ENCODE results near the gene TBC1D2B. TPM values are rescaled to one million over a fixed set of nuclear protein-coding genes. Genes with fewer than 3 reads are reported as not detected.

Gene TBC1D2B
- total RNA-seq, 6 donors from 2014 or later, result 31.5 to 103 (median 64.2) TPM

- no peaks in the 10 kb centered on the region for H3K9me3 ChIP-seq
- peaks cover 7 to 25% (median 11%) of the 10 kb centered on the region in 4 donors for H3K4me1 ChIP-seq
- DNase-seq, result no peak
- no peak overlapping the region for H3K27ac ChIP-seq
- no peak for ATAC-seq (ENCODE audit: low FRiP score in 2 of 2)
- H3K4me3 ChIP-seq, result no peak overlapping the region
- H3K36me3 ChIP-seq, result no peaks in the 10 kb centered on the region
- 92 to 95% methylated on average over 3 of the region's 3 CpGs for WGBS, 2 donors
- H3K27me3 ChIP-seq, result no peaks in the 10 kb centered on the region
- no peak for TF ChIP-seq CTCF (IDR thresholded peaks at IDR 0.05)
- TF ChIP-seq POLR2A (IDR thresholded peaks at IDR 0.05), result no peak
- TF ChIP-seq POLR2AphosphoS5 (IDR thresholded peaks at IDR 0.05), result no peak
- TF ChIP-seq EP300 (IDR thresholded peaks at IDR 0.05), result no peak
Measured at GRCh38 chr15:78090422-78091063, 13.0 kb upstream of the TBC1D2B start.

- Histone ChIP-seq H3K4me1 (peaks cover 20 to 38% (median 25%) of the 10 kb centered on the region in 4 donors), H3K9me3 (no peaks in the 10 kb centered on the region), H3K4me3 (no peak overlapping the region), H3K36me3 (no peaks in the 10 kb centered on the region), H3K27me3 (no peaks in the 10 kb centered on the region), H3K27ac (no peak overlapping the region)
- no peak for DNase-seq
- no peak for ATAC-seq (ENCODE audit: low FRiP score in 2 of 2)
- WGBS, 2 donors, result 80 to 93% methylated on average over 3 of the region's 3 CpGs
- TF ChIP-seq CTCF (IDR thresholded peaks at IDR 0.05), result no peak
- TF ChIP-seq POLR2A (IDR thresholded peaks at IDR 0.05), result no peak
- no peak for TF ChIP-seq POLR2AphosphoS5 (IDR thresholded peaks at IDR 0.05)
Measured at GRCh38 chr15:78088773-78089080, 11.2 kb upstream of the TBC1D2B start.

- TF ChIP-seq EP300 (IDR thresholded peaks at IDR 0.05) (no peak), CTCF (IDR thresholded peaks at IDR 0.05) (no peak), POLR2A (IDR thresholded peaks at IDR 0.05) (no peak), POLR2AphosphoS5 (IDR thresholded peaks at IDR 0.05) (no peak)
Measured at GRCh38 chr15:78087951-78088772, 10.7 kb upstream of the TBC1D2B start.

GRCh38 chr15:78085928-78086327 lies 8.4 kb upstream of the TBC1D2B start:
- ATAC-seq (ENCODE audit: low FRiP score in 2 of 2), result peak in 1 of 2 donors; percentile 11
- no peaks in the 10 kb centered on the region for H3K27me3 ChIP-seq
- no peak for DNase-seq
- no peaks in the 10 kb centered on the region for H3K9me3 ChIP-seq
- peaks cover 32 to 44% (median 37%) of the 10 kb centered on the region in 4 donors for H3K4me1 ChIP-seq
- no peaks in the 10 kb centered on the region for H3K36me3 ChIP-seq
- no peak for TF ChIP-seq POLR2AphosphoS5 (IDR thresholded peaks at IDR 0.05)
- TF ChIP-seq POLR2A (IDR thresholded peaks at IDR 0.05), result no peak
- no peak for TF ChIP-seq CTCF (IDR thresholded peaks at IDR 0.05)
- TF ChIP-seq EP300 (IDR thresholded peaks at IDR 0.05), result no peak
- H3K27ac ChIP-seq, result no peak overlapping the region
- 54 to 63% methylated on average over 1 of the region's 1 CpG for WGBS, 2 donors
- no peak overlapping the region for H3K4me3 ChIP-seq

More at GRCh38 chr15:78087951-78088772, 10.7 kb upstream of the TBC1D2B start:
- H3K4me3 ChIP-seq, result no peak overlapping the region
- 78 to 84% methylated on average over 12 of the region's 12 CpGs for WGBS, 2 donors
- no peaks in the 10 kb centered on the region for H3K36me3 ChIP-seq
- no peaks in the 10 kb centered on the region for H3K9me3 ChIP-seq
- peaks cover 25 to 43% (median 30%) of the 10 kb centered on the region in 4 donors for H3K4me1 ChIP-seq
- peak overlapping the region in 1 of 4 donors; percentile 23 for H3K27ac ChIP-seq
- H3K27me3 ChIP-seq, result no peaks in the 10 kb centered on the region
- ATAC-seq (ENCODE audit: low FRiP score in 2 of 2) (peak in 1 of 2 donors; percentile 42), DNase-seq (no peak)

All from upper lobe of left lung (tissue), 6 donors.